HCT116 (cell line): Measurements from ENCODE around the gene RBBP8NL. TPM values are rescaled to one million over a fixed set of nuclear protein-coding genes. Genes with fewer than 3 reads are reported as not detected.

Experiments
- ATAC-seq: fragments of 200-7000 bp; cut with Tn5 transposase; 2 replicates; pipeline ENCODE4 v1.9.1; 2020; ENCODE audit warnings: mild to moderate bottlenecking, moderate library complexity
- BruUV-seq: library from RNA; stranded (reverse); fragments of 400-500 nt; replicated peaks from 2 replicates; lab custom pipeline; 2021; lab: Mats Ljungman, UMichigan
- CTCF ChIA-PET: fragments of 300-600 bp; sonication (Branson Sonifier 250); formaldehyde crosslinking; loops from one replicate; lab custom pipeline; 2021; ENCODE audit warnings: antibody characterized with exemption; lab: Charles Lee
- POLR2A ChIA-PET: fragments of 300-600, 350-600 bp; sonication (Branson Sonifier 250); formaldehyde crosslinking; loops from one replicate; lab custom pipeline; 2021; ENCODE audit warnings: antibody characterized with exemption; lab: Charles Lee
- RAD21 ChIA-PET, 2 experiments: fragments of 300-600 bp; sonication (Branson Sonifier 250); formaldehyde crosslinking; loops; one replicate each; lab custom pipeline; 2023; ENCODE audit warnings: low total read pairs in 2 of 2; ENCODE audit not compliant: uncharacterized antibody in 2 of 2, unreplicated experiment in 2 of 2, low non-redundant PET in 1 of 2; lab: Charles Lee
- DNase-seq: peaks from one replicate; pipeline ENCODE4 v3.0.0-alpha.2; 2010; ENCODE audit warnings: low read depth, low spot score
- H2AFZ ChIP-seq: fragments of 200-600 bp; shearing (Covaris generic), sonication (generic); 2 replicates; pipeline ENCODE4 v1.6.1; 2017; ENCODE audit warnings: low read depth, mixed run types, mixed read lengths, antibody characterized with exemption, low read length; ENCODE audit not compliant: poor library complexity, severe bottlenecking
- H3K27ac ChIP-seq: 2 replicates; pipeline ENCODE4 v1.5.1; 2012; ENCODE audit warnings: low read depth, low read length
- H3K27me3 ChIP-seq: fragments of 200-600 bp; sonication (generic); 2 replicates; pipeline ENCODE4 v1.6.1; 2016; ENCODE audit warnings: mixed run types, low read length, mixed read lengths; ENCODE audit not compliant: insufficient read depth
- H3K36me3 ChIP-seq, 2 experiments: fragments of 200-500 bp in 1 of 2; fragments of 200-600 bp in 1 of 2; sonication (Bioruptor generic) in 1 of 2; sonication (generic) in 1 of 2; 2 replicates each; pipeline versions ENCODE4 v1.5.1 to v1.6.1; 2014 to 2016; ENCODE audit warnings: low read length in 2 of 2, inconsistent platforms in 1 of 2, mixed read lengths in 1 of 2, mixed run types in 1 of 2; ENCODE audit not compliant: insufficient read depth in 2 of 2, control insufficient read depth in 1 of 2
- H3K4me1 ChIP-seq, 2 experiments: fragments of 200-600 bp in 1 of 2; sonication (generic) in 1 of 2; 2 replicates each; pipeline versions ENCODE4 v1.5.1 to v1.6.1; 2012 to 2017; ENCODE audit warnings: low read length in 2 of 2, inconsistent platforms in 1 of 2, mild to moderate bottlenecking in 1 of 2, mixed read lengths in 1 of 2, mixed run types in 1 of 2, moderate library complexity in 1 of 2; ENCODE audit not compliant: insufficient read depth in 2 of 2, control insufficient read depth in 1 of 2
- H3K4me2 ChIP-seq: fragments of 200-600 bp; sonication (generic); 2 replicates; pipeline ENCODE4 v1.6.1; 2017; ENCODE audit warnings: mixed run types, low read length, mixed read lengths
- H3K4me3 ChIP-seq, 2 experiments: fragments of 200-600 bp in 1 of 2; sonication (generic) in 1 of 2; replicated peaks in 1 of 2; 2 replicates each; pipeline ENCODE4 v1.5.1; 2011 to 2016; ENCODE audit warnings: low read length in 2 of 2, control low read depth in 1 of 2, low read depth in 1 of 2, mild to moderate bottlenecking in 1 of 2, mixed read lengths in 1 of 2, mixed run types in 1 of 2
- H3K79me2 ChIP-seq: fragments of 200-600 bp; sonication (generic); 2 replicates; pipeline ENCODE4 v1.6.1; 2017; ENCODE audit warnings: mild to moderate bottlenecking, mixed run types, low read length, moderate library complexity, mixed read lengths; ENCODE audit not compliant: insufficient read depth
- H3K9ac ChIP-seq: fragments of 200-600 bp; sonication (generic); 2 replicates; pipeline ENCODE4 v1.6.1; 2016; ENCODE audit warnings: low read length, mixed read lengths
- H3K9me2 ChIP-seq: fragments of 200-600 bp; sonication (generic), shearing (Covaris generic); 2 replicates; pipeline ENCODE4 v1.6.1; 2017; ENCODE audit warnings: mixed run types, mild to moderate bottlenecking, moderate library complexity; ENCODE audit not compliant: insufficient read depth
- H3K9me3 ChIP-seq, 2 experiments: fragments of 200-500 bp in 1 of 2; fragments of 200-600 bp in 1 of 2; sonication (Bioruptor generic) in 1 of 2; sonication (generic) in 1 of 2; 2 replicates each; pipeline ENCODE4 v1.6.1; 2014 to 2017; ENCODE audit warnings: low read length in 2 of 2, mixed read lengths in 2 of 2, inconsistent platforms in 1 of 2, low read depth in 1 of 2, mild to moderate bottlenecking in 1 of 2, mixed run types in 1 of 2, moderate library complexity in 1 of 2; ENCODE audit not compliant: control insufficient read depth in 1 of 2, insufficient read depth in 1 of 2
- H4K20me1 ChIP-seq: fragments of 200-600 bp; sonication (generic), shearing (Covaris generic); 2 replicates; pipeline ENCODE4 v1.6.1; 2017; ENCODE audit warnings: mixed run types, mild to moderate bottlenecking, moderate library complexity; ENCODE audit not compliant: insufficient read depth
- ATF3 ChIP-seq: IDR thresholded peaks from 2 replicates; pipeline ENCODE4 v1.6.1; 2012
- CTCF ChIP-seq, 3 experiments: fragments of 200-600 bp in 1 of 3; sonication (generic) in 1 of 3; IDR thresholded peaks in 2 of 3; conservative IDR thresholded peaks in 1 of 3; 2 replicates each; pipeline ENCODE4 v1.5.1; 2012 to 2017; ENCODE audit warnings: low read depth in 2 of 3, low read length in 2 of 3, antibody characterized with exemption in 1 of 3, borderline replicate concordance in 1 of 3, control low read depth in 1 of 3, mild to moderate bottlenecking in 1 of 3, mixed read lengths in 1 of 3, mixed run types in 1 of 3, moderate library complexity in 1 of 3; ENCODE audit not compliant: insufficient read depth in 1 of 3
- EGR1 ChIP-seq: IDR thresholded peaks from 2 replicates; pipeline ENCODE4 v1.6.1; 2012; ENCODE audit warnings: low read depth
- ELF1 ChIP-seq: IDR thresholded peaks from 2 replicates; pipeline ENCODE4 v1.6.1; 2012; ENCODE audit warnings: low read depth, borderline replicate concordance
- EZH2 ChIP-seq: fragments of 200-600 bp; sonication (generic); IDR thresholded peaks from 2 replicates; pipeline ENCODE4 v1.6.1; 2017; ENCODE audit warnings: antibody characterized with exemption, mixed run types
- EZH2phosphoT487 ChIP-seq: fragments of 200-600 bp; IDR thresholded peaks from 2 replicates; pipeline ENCODE4 v1.6.1; 2018; ENCODE audit warnings: antibody characterized with exemption, borderline replicate concordance
- FOSL1 ChIP-seq: IDR thresholded peaks from 2 replicates; pipeline ENCODE4 v1.6.1; 2012; ENCODE audit warnings: low read depth
- JUND ChIP-seq: IDR thresholded peaks from 2 replicates; pipeline ENCODE4 v1.6.1; 2012
- POLR2A ChIP-seq: IDR thresholded peaks from 2 replicates; pipeline ENCODE4 v1.7.0; 2011; ENCODE audit warnings: borderline replicate concordance; ENCODE audit not compliant: insufficient read depth, insufficient read length; ENCODE audit errors: extremely low read depth
- POLR2AphosphoS5 ChIP-seq: IDR thresholded peaks from 2 replicates; pipeline ENCODE4 v1.6.1; 2011; ENCODE audit warnings: mild to moderate bottlenecking, low read depth, low read length, moderate library complexity
- RAD21 ChIP-seq: IDR thresholded peaks from 2 replicates; pipeline ENCODE4 v1.6.1; 2012; ENCODE audit warnings: low read depth, mild to moderate bottlenecking
- SP1 ChIP-seq: IDR thresholded peaks from 2 replicates; pipeline ENCODE4 v1.6.1; 2012; ENCODE audit warnings: low read depth
- SRF ChIP-seq: IDR thresholded peaks from 2 replicates; pipeline ENCODE4 v1.6.1; 2012; ENCODE audit warnings: low read depth
- TCF7L2 ChIP-seq: IDR thresholded peaks from 2 replicates; pipeline ENCODE4 v1.7.0; 2011; ENCODE audit warnings: borderline replicate concordance, inconsistent platforms; ENCODE audit not compliant: insufficient read depth, insufficient read length; ENCODE audit errors: extremely low read depth
- YY1 ChIP-seq: IDR thresholded peaks from 2 replicates; pipeline ENCODE4 v1.6.1; 2011; ENCODE audit warnings: low read length, low read depth, moderate library complexity, mild to moderate bottlenecking; ENCODE audit not compliant: insufficient replicate concordance; ENCODE audit errors: extremely low read depth
- ZBTB33 ChIP-seq: IDR thresholded peaks from 2 replicates; pipeline ENCODE4 v1.6.1; 2011; ENCODE audit warnings: mild to moderate bottlenecking, low read length, moderate library complexity; ENCODE audit not compliant: insufficient replicate concordance; ENCODE audit errors: extremely low read depth
- ZFX ChIP-seq: fragments of 450-650 bp; IDR thresholded peaks from 2 replicates; pipeline ENCODE4 v1.6.1; 2017
- ZNF274 ChIP-seq: fragments of 200-500 bp; sonication (Bioruptor generic); IDR thresholded peaks from 2 replicates; pipeline ENCODE4 v1.6.1; 2014; ENCODE audit warnings: mild to moderate bottlenecking, low read depth, low read length, inconsistent platforms
- intact Hi-C: fragments of 100-400 bp; cut with micrococcal nuclease; formaldehyde crosslinking; loops from 2 replicates; pipeline ENCODE4 v1.10.0; 2022
- total RNA-seq: library from RNA; stranded (reverse); gene quantifications from one replicate; pipeline ENCODE4 v1.2.1, GENCODE V29; 2021; ENCODE audit not compliant: unreplicated experiment

RBBP8NL gene
- total RNA-seq, 1 experiment from 2014 or later = 0.59 TPM

GRCh38 chr20:62475027-62475771 is 47.9 kb upstream of the RBBP8NL start:
- ChIA-PET RAD21 (no interaction called here), CTCF (no interaction called here), POLR2A (no interaction called here)
- H3K36me3 ChIP-seq = no peaks in the 10 kb centered on the region
- intact Hi-C loops = no loop called here
- H3K9me2 ChIP-seq = no peaks in the 10 kb centered on the region
- no peak overlapping the region for H2AFZ ChIP-seq
- no TSS peak for BruUV-seq
- DNase-seq (no peak), ATAC-seq (no peak)
- H3K4me1 ChIP-seq = no peaks in the 10 kb centered on the region
- no peaks in the 10 kb centered on the region for H3K79me2 ChIP-seq
- TF ChIP-seq ATF3 (no peak), ZFX (no peak), EGR1 (no peak), EZH2 (no peak), RAD21 (no peak), YY1 (no peak), POLR2AphosphoS5 (no peak), EZH2phosphoT487 (no peak), FOSL1 (no peak), ELF1 (no peak), CTCF (IDR thresholded peaks at IDR 0.05 in 2 of 3, conservative IDR thresholded peaks at IDR 0.05 in 1 of 3; ENCODE audit: borderline replicate concordance in 1 of 3, insufficient read depth in 1 of 3, low read depth in 2 of 3, low read length in 2 of 3) (no peak), JUND (no peak), SP1 (no peak), SRF (no peak), ZNF274 (no peak), ZBTB33 (no peak), POLR2A (no peak), TCF7L2 (no peak)
- no peaks in the 10 kb centered on the region for H3K27me3 ChIP-seq
- no peaks in the 10 kb centered on the region for H4K20me1 ChIP-seq
- no peak overlapping the region for H3K4me2 ChIP-seq
- no peak overlapping the region for H3K9ac ChIP-seq
- H3K27ac ChIP-seq = no peak overlapping the region
- H3K9me3 ChIP-seq = no peaks in the 10 kb centered on the region
- no peak overlapping the region for H3K4me3 ChIP-seq
